Left hindlimb (tissue), 1 donor: ENCODE results near the gene NFKBIZ.
"Not testable (repeated sequence)": the region's sequence is repeated elsewhere in the genome, so short reads cannot be mapped to it uniquely, and the experiment has no call there.

Source experiments
- DNase-seq: peaks from one replicate; pipeline ENCODE4 v3.0.0-alpha.2; 2018

The NFKBIZ gene

GRCh38 chr3:101876142-101876541 lies 26.8 kb downstream of the NFKBIZ start:
- DNase-seq: no peak

- DNase-seq: no peak
These were observed 29.3 kb downstream of the NFKBIZ start for GRCh38 chr3:101878589-101878988.

- DNase-seq: no peak
These were observed 29.8 kb downstream of the NFKBIZ start for GRCh38 chr3:101879102-101879501.

- no peak for DNase-seq
These were observed 30.4 kb downstream of the NFKBIZ start for GRCh38 chr3:101879623-101880284.

- no peak for DNase-seq
These were observed 35.5 kb downstream of the NFKBIZ start for GRCh38 chr3:101884776-101885175.

- not testable (repeated sequence) for DNase-seq
These were observed 36.3 kb downstream of the NFKBIZ start for GRCh38 chr3:101885584-101885983.

GRCh38 chr3:101886626-101887025 lies 37.3 kb downstream of the NFKBIZ start:
- DNase-seq: no peak

- peak; percentile 60 for DNase-seq
These were observed 39.3 kb downstream of the NFKBIZ start for GRCh38 chr3:101888653-101889052.

GRCh38 chr3:101890716-101891115 lies 41.4 kb downstream of the NFKBIZ start:
- no peak for DNase-seq

GRCh38 chr3:101892648-101893047 lies 43.3 kb downstream of the NFKBIZ start:
- DNase-seq: no peak

- DNase-seq: no peak
These were observed 46.9 kb downstream of the NFKBIZ start for GRCh38 chr3:101896083-101896757.

- DNase-seq: no peak
These were observed 47.7 kb downstream of the NFKBIZ start for GRCh38 chr3:101897013-101897412.

- no peak for DNase-seq
These were observed 48.7 kb downstream of the NFKBIZ start for GRCh38 chr3:101898039-101898438.

GRCh38 chr3:101898752-101899169 lies 49.4 kb downstream of the NFKBIZ start:
- no peak for DNase-seq

GRCh38 chr3:101900316-101900715 lies 51.0 kb downstream of the NFKBIZ start:
- DNase-seq: no peak

- DNase-seq: no peak
These were observed 51.4 kb downstream of the NFKBIZ start for GRCh38 chr3:101900736-101901135.

GRCh38 chr3:101902041-101902440 lies 52.7 kb downstream of the NFKBIZ start:
- DNase-seq: no peak

- DNase-seq: no peak
These were observed 54.1 kb downstream of the NFKBIZ start for GRCh38 chr3:101903451-101903871.

GRCh38 chr3:101905573-101905972 lies 56.3 kb downstream of the NFKBIZ start:
- DNase-seq: not testable (repeated sequence)
